GM19035 (cell line): Measurements from ENCODE around the gene TNIP1.

Experiments used
- ATAC-seq: cut with Tn5 transposase; IDR thresholded peaks from one replicate; pipeline ENCODE4 v1.9.1; 2021; ENCODE audit not compliant: unreplicated experiment

The TNIP1 gene

GRCh38 chr5:151047814-151048425 is 32.9 kb downstream of the TNIP1 start:
- peak; percentile 57 for ATAC-seq

- no peak for ATAC-seq
Measured at GRCh38 chr5:151042453-151043093, 38.3 kb downstream of the TNIP1 start.

DNA sequence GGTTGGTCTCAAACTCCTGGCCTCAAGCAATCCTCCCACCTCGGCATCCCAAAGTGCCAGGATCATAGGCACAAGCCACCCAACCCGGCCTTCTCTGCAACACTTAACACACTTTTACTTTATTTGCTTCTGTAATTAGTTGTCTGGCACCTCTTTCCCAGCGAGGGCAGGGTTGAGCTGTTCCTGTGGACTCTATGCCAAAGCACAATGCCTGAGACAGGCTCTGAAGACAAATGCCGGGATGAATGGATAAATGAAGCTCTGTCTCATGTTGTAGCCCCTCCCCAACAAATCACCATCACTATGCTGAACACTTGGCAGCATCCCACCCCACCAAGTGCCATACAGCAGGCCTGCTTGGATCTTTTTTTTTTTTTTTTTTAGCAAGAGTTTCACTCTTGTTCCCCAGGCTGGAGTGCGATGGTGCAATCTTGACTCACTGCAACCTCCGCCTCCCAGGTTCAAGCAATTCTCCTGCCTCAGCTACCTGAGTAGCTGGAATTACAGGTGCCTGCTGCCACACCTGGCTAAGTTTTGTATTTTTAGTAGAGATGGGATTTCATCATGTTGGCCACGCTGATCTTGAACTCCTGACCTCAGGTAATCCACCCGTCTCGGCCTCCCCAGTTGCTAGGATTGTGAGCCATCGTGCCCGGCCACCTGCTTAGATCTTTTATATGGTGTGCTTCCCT is 39.1 kb downstream of the TNIP1 start:
- no peak for ATAC-seq

DNA sequence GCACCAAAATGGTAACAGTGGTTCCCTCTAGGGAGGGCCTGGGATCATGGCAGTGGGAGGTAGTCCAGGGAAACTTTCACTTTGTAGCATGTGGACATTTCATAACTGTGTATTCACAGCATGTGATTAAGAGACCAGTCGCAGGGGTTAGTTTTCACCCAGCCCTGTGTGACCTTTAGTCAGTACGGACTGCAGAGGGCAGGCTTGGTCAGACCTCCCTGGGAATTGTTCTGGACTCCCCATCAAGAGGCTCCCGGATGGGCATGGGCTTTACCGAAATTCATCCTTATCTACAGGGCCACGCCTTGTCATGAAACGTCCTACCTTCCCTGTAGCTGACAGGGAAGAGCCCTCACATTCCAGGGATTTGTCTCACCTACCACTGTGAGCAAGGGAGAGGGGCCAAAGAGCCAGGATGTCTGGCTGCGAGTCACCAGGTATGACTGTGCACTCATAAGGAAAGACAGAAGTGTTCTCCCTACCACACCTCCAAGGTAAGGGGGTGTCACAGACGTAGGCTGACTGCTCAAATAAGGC is 40.6 kb downstream of the TNIP1 start:
- no peak for ATAC-seq

GRCh38 chr5:151039665-151040064 is 41.2 kb downstream of the TNIP1 start:
- ATAC-seq = no peak

GRCh38 chr5:151038801-151039238 is 42.0 kb downstream of the TNIP1 start:
- ATAC-seq = no peak

DNA sequence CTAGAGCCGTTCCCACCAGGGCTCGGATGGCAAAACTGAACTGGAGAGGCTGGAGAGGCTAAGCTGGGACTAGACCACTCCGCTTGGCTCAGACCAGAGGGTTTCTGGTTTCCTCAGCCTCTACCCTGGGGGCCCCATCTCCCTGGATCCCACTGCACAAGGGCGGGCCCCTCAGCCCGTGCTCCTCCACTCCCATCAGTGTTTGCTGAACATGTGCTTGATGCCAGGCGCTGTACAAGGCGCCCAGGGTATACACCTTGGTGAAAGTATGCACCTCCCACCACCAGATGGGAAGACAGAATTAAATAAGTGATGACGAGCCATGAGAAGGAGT is 42.5 kb downstream of the TNIP1 start:
- ATAC-seq = no peak

GRCh38 chr5:151037561-151038411 is 43.0 kb downstream of the TNIP1 start:
- no peak for ATAC-seq

DNA sequence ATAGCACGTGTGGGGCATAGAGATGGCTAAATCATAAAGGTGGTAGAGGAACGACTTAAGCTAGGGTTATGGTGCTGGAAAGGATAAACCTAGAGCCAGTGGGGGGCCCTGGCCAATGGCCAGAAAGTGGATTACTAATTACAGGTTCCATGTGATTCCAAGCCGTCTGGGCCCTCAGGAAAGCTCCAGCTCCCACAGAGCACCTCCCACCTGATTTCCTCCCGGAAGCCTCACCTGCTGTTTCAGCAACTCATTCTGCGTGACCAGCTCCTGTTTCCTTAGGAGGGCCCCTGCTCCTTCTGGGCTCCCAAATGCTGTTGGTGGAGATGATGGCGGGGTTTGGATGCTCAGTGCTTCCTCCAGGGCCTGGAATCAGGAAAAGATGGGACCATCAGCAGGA is 44.3 kb downstream of the TNIP1 start:
- ATAC-seq = no peak

- ATAC-seq = no peak
Measured at GRCh38 chr5:151034422-151035379, 46.1 kb downstream of the TNIP1 start.

DNA sequence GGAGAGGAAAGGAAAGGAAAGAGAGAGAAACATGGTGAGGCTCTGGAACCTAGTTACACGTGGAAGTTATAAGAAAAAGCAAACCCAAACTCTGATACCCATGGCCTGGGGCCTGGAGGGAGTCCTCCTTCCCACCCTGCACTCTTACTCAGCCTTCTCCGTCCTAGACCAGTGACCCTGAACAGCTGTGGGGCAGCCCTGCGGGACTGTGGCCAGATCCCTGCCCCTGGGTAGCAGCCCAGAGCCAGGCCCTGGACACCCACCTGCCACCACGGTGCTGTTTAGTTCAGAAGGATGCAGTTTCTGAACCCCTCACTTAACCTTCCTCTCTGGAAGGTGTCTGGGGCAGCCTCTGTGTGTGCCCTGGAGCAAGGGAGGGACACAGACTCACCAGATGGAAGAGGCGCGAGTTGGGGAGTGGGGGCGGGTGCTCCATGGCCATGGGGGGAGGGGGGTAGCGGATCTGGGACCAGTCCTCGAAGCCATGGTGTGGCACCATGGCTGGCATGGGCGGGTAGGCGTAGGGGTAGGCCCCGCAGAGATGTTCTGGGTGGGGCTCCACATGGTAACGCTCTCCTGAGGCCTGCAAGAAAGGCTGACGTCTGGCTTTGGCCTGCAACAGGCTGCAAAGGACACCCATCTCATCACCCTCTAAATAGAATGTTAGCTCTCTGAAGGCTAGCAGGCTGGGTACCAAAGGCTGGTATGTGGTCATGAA is 47.5 kb downstream of the TNIP1 start:
- ATAC-seq = no peak

GRCh38 chr5:151031554-151031953 is 49.3 kb downstream of the TNIP1 start:
- no peak for ATAC-seq

DNA sequence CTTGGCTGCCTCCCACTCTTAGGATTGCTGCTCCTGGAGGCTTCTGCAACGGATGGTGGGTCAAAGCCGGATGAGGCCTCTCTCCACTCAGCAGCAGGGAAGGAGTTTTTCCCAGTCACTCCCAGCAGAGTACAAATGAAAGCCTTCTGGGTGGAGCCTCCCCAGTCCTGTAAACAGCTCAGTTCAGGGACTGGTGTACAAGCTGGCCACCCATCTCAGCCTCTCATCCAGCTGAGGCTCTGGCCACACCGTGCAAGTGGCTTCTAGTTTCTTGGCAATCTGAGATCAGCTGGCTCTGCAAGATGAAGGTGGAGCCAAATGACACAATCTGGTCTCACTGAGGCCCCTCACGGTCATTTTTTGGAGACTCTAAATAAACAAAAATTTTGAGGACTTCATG is 50.5 kb downstream of the TNIP1 start:
- ATAC-seq = no peak

- no peak for ATAC-seq
Measured at GRCh38 chr5:151030056-151030336, 50.8 kb downstream of the TNIP1 start.

- no peak for ATAC-seq
Measured at GRCh38 chr5:151029179-151030055, 51.4 kb downstream of the TNIP1 start.

- ATAC-seq = no peak
Measured at GRCh38 chr5:151028717-151029116, 52.1 kb downstream of the TNIP1 start.

DNA sequence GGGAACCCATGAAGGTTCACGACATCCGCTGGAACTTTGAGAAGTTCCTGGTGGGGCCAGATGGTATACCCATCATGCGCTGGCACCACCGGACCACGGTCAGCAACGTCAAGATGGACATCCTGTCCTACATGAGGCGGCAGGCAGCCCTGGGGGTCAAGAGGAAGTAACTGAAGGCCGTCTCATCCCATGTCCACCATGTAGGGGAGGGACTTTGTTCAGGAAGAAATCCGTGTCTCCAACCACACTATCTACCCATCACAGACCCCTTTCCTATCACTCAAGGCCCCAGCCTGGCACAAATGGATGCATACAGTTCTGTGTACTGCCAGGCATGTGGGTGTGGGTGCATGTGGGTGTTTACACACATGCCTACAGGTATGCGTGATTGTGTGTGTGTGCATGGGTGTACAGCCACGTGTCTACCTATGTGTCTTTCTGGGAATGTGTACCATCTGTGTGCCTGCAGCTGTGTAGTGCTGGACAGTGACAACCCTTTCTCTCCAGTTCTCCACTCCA is 52.8 kb downstream of the TNIP1 start:
- no peak for ATAC-seq

- no peak for ATAC-seq
Measured at GRCh38 chr5:151026679-151027078, 54.2 kb downstream of the TNIP1 start.

DNA sequence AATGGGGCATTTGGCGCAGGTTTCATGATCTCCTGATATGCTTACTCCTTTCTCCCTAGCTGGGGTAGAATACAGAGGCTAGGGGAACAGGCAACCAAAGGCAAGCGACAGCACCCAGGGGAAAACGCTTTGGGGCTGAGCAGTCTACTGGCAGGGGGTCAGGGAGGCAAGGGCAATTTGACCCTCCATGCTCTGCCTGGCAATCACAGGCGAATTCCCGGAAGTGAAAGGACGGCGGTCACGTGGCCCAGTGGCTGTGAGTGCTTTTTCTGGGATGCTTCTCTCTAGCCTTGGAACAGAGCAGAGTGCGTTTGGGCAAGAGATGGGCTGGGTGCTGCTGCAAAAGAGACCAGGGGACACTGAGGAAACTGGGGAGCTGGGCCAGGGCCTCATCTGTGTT is 54.7 kb downstream of the TNIP1 start:
- no peak for ATAC-seq
